CD14-positive monocyte (primary cell): ENCODE results near the gene GAS7. TPM values are rescaled to one million over a fixed set of nuclear protein-coding genes. Genes with fewer than 3 reads are reported as not detected.
A peak's percentile ranks its signal among the peaks of the same experiment; 100 is the strongest.

ENCODE experiments used
- DNase-seq, 3 donors: peaks; one replicate each; pipeline ENCODE4 v3.0.0-alpha.2; 2011 to 2022
- H2AFZ ChIP-seq: 2 replicates; pipeline ENCODE4 v1.6.0; 2012; ENCODE audit warnings: mild to moderate bottlenecking, low read depth, low read length, inconsistent platforms; ENCODE audit not compliant: insufficient read depth, poor library complexity, severe bottlenecking
- H3K27ac ChIP-seq, 2 donors: 1 replicate in 1 of 2; 2 replicates in 1 of 2; pipeline ENCODE4 v1.5.1; 2012 to 2013; ENCODE audit warnings: low read length in 2 of 2, control low read depth in 1 of 2, inconsistent platforms in 1 of 2, low read depth in 1 of 2, mild to moderate bottlenecking in 1 of 2
- H3K27me3 ChIP-seq, 2 donors: one replicate each; pipeline versions ENCODE4 v1.6.0 to v1.6.1; 2011 to 2013; ENCODE audit warnings: low read length in 2 of 2; ENCODE audit not compliant: control insufficient read depth in 2 of 2, insufficient read depth in 2 of 2
- H3K36me3 ChIP-seq, 2 donors: replicated peaks in 1 of 2; 1 replicate in 1 of 2; 2 replicates in 1 of 2; pipeline versions ENCODE4 v1.5.1 to v1.6.1; 2012 to 2013; ENCODE audit warnings: low read length in 2 of 2, control low read depth in 1 of 2, inconsistent platforms in 1 of 2, mild to moderate bottlenecking in 1 of 2; ENCODE audit not compliant: insufficient read depth in 2 of 2, control insufficient read depth in 1 of 2
- H3K4me1 ChIP-seq, 2 donors: 1 replicate in 1 of 2; 2 replicates in 1 of 2; pipeline versions ENCODE4 v1.5.1 to v1.6.1; 2012 to 2013; ENCODE audit warnings: low read length in 2 of 2, control low read depth in 1 of 2, inconsistent platforms in 1 of 2, mild to moderate bottlenecking in 1 of 2, moderate library complexity in 1 of 2; ENCODE audit not compliant: insufficient read depth in 2 of 2, control insufficient read depth in 1 of 2
- H3K4me2 ChIP-seq: replicated peaks from 2 replicates; pipeline ENCODE3; 2012; ENCODE audit warnings: low read length, moderate library complexity, mild to moderate bottlenecking; ENCODE audit not compliant: poor library complexity, severe bottlenecking; ENCODE audit errors: extremely low read depth
- H3K4me3 ChIP-seq, 3 experiments: fragments of 200-600 bp in 1 of 3; sonication (generic) in 1 of 3; replicated peaks in 1 of 3; 1 replicate in 2 of 3; 2 replicates in 1 of 3; pipeline ENCODE4 v1.5.1; 2011 to 2013; ENCODE audit warnings: low read length in 3 of 3, mild to moderate bottlenecking in 3 of 3, control low read depth in 2 of 3, low read depth in 2 of 3, inconsistent platforms in 1 of 3, moderate library complexity in 1 of 3
- H3K79me2 ChIP-seq: 2 replicates; pipeline ENCODE4 v1.6.0; 2012; ENCODE audit warnings: mild to moderate bottlenecking, control low read depth, inconsistent platforms, low read length, moderate library complexity; ENCODE audit not compliant: insufficient read depth
- H3K9ac ChIP-seq: 2 replicates; pipeline ENCODE4 v1.6.0; 2017; ENCODE audit warnings: low read length, mild to moderate bottlenecking; ENCODE audit not compliant: insufficient read depth, poor library complexity, severe bottlenecking
- H3K9me3 ChIP-seq, 2 donors: replicated peaks in 1 of 2; 1 replicate in 1 of 2; 2 replicates in 1 of 2; pipeline versions ENCODE4 v1.5.1 to v1.6.1; 2012 to 2013; ENCODE audit warnings: low read length in 2 of 2, control low read depth in 1 of 2; ENCODE audit not compliant: control insufficient read depth in 1 of 2, insufficient read depth in 1 of 2
- H4K20me1 ChIP-seq: 2 replicates; pipeline ENCODE4 v1.6.0; 2012; ENCODE audit warnings: mild to moderate bottlenecking, low read length, control low read depth, moderate library complexity; ENCODE audit not compliant: insufficient read depth
- H3K27ac Mint-ChIP-seq, 7 donors: one replicate each; pipeline ENCODE4 v1.8.0; 2020; ENCODE audit warnings: mild to moderate bottlenecking in 7 of 7, mixed read lengths in 7 of 7, moderate library complexity in 6 of 7, inconsistent platforms in 2 of 7
- H3K27me3 Mint-ChIP-seq, 3 donors: one replicate each; pipeline ENCODE4 v1.8.0; 2021 to 2022; ENCODE audit warnings: low read depth in 3 of 3, mild to moderate bottlenecking in 3 of 3, mixed read lengths in 3 of 3, moderate library complexity in 3 of 3, inconsistent platforms in 1 of 3
- H3K36me3 Mint-ChIP-seq, 2 donors: one replicate each; pipeline ENCODE4 v1.8.0; 2020; ENCODE audit warnings: mixed read lengths in 2 of 2, inconsistent platforms in 1 of 2, mild to moderate bottlenecking in 1 of 2
- H3K4me1 Mint-ChIP-seq: one replicate; pipeline ENCODE4 v1.8.0; 2020; ENCODE audit warnings: mild to moderate bottlenecking, mixed read lengths
- H3K4me3 Mint-ChIP-seq, 2 donors: one replicate each; pipeline ENCODE4 v1.8.0; 2020; ENCODE audit warnings: mild to moderate bottlenecking in 2 of 2, mixed read lengths in 2 of 2, moderate library complexity in 1 of 2
- H3K9me3 Mint-ChIP-seq, 7 donors: one replicate each; pipeline ENCODE4 v1.8.0; 2020 to 2022; ENCODE audit warnings: mixed read lengths in 7 of 7, mild to moderate bottlenecking in 6 of 7, moderate library complexity in 6 of 7, inconsistent platforms in 2 of 7
- WGBS: methylation state at CpG from one replicate; pipeline ENCODE4 v1.1.5; 2013; ENCODE audit warnings: missing lambda C conversion rate; ENCODE audit not compliant: insufficient coverage; 5-methylcytosine and 5-hydroxymethylcytosine counted together
- intact Hi-C, 2 donors: fragments of 100-400 bp; cut with micrococcal nuclease; formaldehyde crosslinking; loops; one replicate each; pipeline versions ENCODE4 v1.15.0 to v1.15.1; 2023
- polyA plus RNA-seq, 3 donors: library from polyadenylated mRNA; depleted of rRNA in 1 of 3; unstranded in 2 of 3; stranded (reverse) in 1 of 3; fragments of 300-500 nt in 2 of 3; fragments of >200 nt in 1 of 3; fragmentation: Illumina TruSeq in 2 of 3; gene quantifications; 1 replicate in 2 of 3; 2 replicates in 1 of 3; pipeline ENCODE4 v1.2.3, GENCODE V29; 2012 to 2021
- TF ChIP-seq, protein P1 (sequence below): fragments of 200-600 bp; IDR thresholded peaks from one replicate; pipeline ENCODE4 v1.8.0; 2022; ENCODE audit warnings: antibody characterized with exemption, mild to moderate bottlenecking

GAS7 gene
- polyA plus RNA-seq, 3 donors, result 53.1 to 91.9 (median 66.6) TPM

DNA sequence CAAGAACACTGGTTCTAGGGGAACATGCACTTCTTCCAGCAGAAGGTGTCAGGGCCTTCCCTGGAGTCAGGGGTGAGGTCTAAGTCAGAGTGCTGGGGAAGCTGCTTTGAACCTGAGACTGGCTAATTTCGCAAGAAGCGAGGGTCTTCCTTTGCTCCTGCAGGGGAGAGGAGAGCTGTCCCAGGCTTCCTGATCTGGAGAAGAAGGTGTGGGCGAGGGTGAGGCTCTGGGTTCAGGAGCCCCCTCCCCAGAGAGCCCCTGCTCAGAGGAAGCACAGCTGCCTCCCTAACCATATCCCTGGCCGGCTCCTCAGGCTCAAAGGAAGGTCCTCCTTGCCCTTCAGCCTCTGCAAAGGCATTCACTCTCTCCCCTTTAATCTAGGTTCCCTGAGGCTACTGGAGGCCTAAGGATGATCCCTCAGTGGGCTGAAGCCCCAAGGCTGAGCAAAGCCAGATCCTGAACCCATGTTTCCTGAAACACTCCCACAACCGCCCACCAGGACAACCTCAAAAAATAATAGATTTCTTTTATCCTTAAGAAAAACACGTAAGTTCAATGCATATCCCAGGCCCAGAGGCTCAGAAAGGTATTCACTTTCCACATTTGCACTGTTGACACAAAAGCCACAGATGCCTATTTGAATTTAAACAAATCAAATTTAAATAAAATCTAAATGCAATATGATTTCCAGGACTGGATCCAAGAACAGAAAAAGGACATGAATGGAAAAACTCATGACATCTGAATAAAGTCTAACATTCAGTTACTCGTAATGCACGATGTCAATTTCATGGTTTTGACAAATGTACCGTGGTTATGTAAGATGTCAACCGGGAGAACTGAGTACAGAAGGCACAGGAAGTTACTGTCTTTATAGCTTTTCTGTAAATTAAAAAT, 221.9 kb downstream of the GAS7 start:
- peak overlapping the region; percentile 43 to 81 for H3K27ac ChIP-seq
- H3K4me1 Mint-ChIP-seq, result peaks cover 70% of the 10 kb centered on the region
- H3K36me3 Mint-ChIP-seq, result peaks cover 48 to 83% of the 10 kb centered on the region in 2 donors

More for the DNA sequence above, 221.9 kb downstream of the GAS7 start:
- no peak overlapping the region for H2AFZ ChIP-seq
- H3K4me3 ChIP-seq, result no peak overlapping the region
- Mint-ChIP-seq H3K9me3 (peaks cover 0 to 3% (median 0%) of the 10 kb centered on the region in 7 donors), H3K27me3 (peaks cover 0 to 1% (median 0%) of the 10 kb centered on the region in 3 donors), H3K4me3 (no peak overlapping the region), H3K27ac (peak overlapping the region; percentile 73 to 95 (median 91))
- DNase-seq, result peak in 2 of 3 donors; percentile 36 to 37
- H4K20me1 ChIP-seq, result peaks cover 98% of the 10 kb centered on the region
- H3K79me2 ChIP-seq, result peaks cover 85% of the 10 kb centered on the region
- no peaks in the 10 kb centered on the region for H3K27me3 ChIP-seq
- peaks cover 52 to 56% of the 10 kb centered on the region in 2 donors for H3K4me1 ChIP-seq
- no peak overlapping the region for H3K9ac ChIP-seq
- H3K9me3 ChIP-seq, result no peaks in the 10 kb centered on the region
- WGBS, result 96% methylated on average over 3 of the region's 10 CpGs
- intact Hi-C loops, result loop anchor here in 1 of 2 donors (5.0 kb wide), 1 partner anchor 86 kb away; no protein-coding TSS in a partner anchor
- peaks cover 46 to 51% of the 10 kb centered on the region in 2 donors for H3K36me3 ChIP-seq
- TF ChIP-seq, protein P1, sequence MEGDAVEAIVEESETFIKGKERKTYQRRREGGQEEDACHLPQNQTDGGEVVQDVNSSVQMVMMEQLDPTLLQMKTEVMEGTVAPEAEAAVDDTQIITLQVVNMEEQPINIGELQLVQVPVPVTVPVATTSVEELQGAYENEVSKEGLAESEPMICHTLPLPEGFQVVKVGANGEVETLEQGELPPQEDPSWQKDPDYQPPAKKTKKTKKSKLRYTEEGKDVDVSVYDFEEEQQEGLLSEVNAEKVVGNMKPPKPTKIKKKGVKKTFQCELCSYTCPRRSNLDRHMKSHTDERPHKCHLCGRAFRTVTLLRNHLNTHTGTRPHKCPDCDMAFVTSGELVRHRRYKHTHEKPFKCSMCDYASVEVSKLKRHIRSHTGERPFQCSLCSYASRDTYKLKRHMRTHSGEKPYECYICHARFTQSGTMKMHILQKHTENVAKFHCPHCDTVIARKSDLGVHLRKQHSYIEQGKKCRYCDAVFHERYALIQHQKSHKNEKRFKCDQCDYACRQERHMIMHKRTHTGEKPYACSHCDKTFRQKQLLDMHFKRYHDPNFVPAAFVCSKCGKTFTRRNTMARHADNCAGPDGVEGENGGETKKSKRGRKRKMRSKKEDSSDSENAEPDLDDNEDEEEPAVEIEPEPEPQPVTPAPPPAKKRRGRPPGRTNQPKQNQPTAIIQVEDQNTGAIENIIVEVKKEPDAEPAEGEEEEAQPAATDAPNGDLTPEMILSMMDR, result no peak
- no peak overlapping the region for H3K4me2 ChIP-seq
